K562 (cell line): ENCODE data around the gene DUSP10. TPM values are rescaled to one million over a fixed set of nuclear protein-coding genes. Genes with fewer than 3 reads are reported as not detected.

Experiments used
- ARID1B ChIP-seq: fragments of 450-650 bp; IDR thresholded peaks from 2 replicates; pipeline ENCODE4 v1.6.1; 2016; ENCODE audit warnings: antibody characterized with exemption, mild to moderate bottlenecking, inconsistent platforms
- ARID3A ChIP-seq: IDR thresholded peaks from 2 replicates; pipeline ENCODE4 v1.6.1; 2012; ENCODE audit warnings: low read depth, low read length, improper control_type of control experiment, borderline replicate concordance
- BACH1 ChIP-seq: fragments of 200-800 bp; sonication (Bioruptor generic); IDR thresholded peaks from 2 replicates; pipeline ENCODE4 v1.6.1; 2016; ENCODE audit warnings: missing genetic modification characterization, missing compliant biosample characterization
- CTBP1 ChIP-seq: fragments of 450-650 bp; IDR thresholded peaks from 2 replicates; pipeline ENCODE4 v1.6.1; 2016; ENCODE audit warnings: borderline replicate concordance
- ELK1 ChIP-seq: sonication (generic); formaldehyde crosslinking; IDR thresholded peaks from 2 replicates; pipeline ENCODE4 v1.8.1; 2022; ENCODE audit warnings: missing genetic modification reagents
- ETV5 ChIP-seq: sonication (generic); formaldehyde crosslinking; IDR thresholded peaks from 2 replicates; pipeline ENCODE4 v1.4.0; 2020; ENCODE audit warnings: low read depth, mild to moderate bottlenecking, missing genetic modification reagents
- GABPA ChIP-seq: fragments of 200-800 bp; sonication (Bioruptor generic); conservative IDR thresholded peaks from 2 replicates; pipeline ENCODE4 v1.6.1; 2016; ENCODE audit warnings: low read depth, missing genetic modification characterization, missing compliant biosample characterization
- GABPB1 ChIP-seq: sonication (generic); formaldehyde crosslinking; IDR thresholded peaks from 2 replicates; pipeline ENCODE4 v1.8.0; 2022; ENCODE audit warnings: mild to moderate bottlenecking, missing genetic modification reagents
- GTF2E2 ChIP-seq: fragments of 200-800 bp; sonication (Bioruptor generic); IDR thresholded peaks from 2 replicates; pipeline ENCODE4 v1.6.1; 2016; ENCODE audit warnings: missing genetic modification characterization, missing compliant biosample characterization
- JUND ChIP-seq, 2 experiments: IDR thresholded peaks; 2 replicates in 1 of 2; 3 replicates in 1 of 2; pipeline ENCODE4 v1.6.1; 2011; ENCODE audit warnings: borderline replicate concordance in 2 of 2, low read depth in 2 of 2, low read length in 2 of 2, improper control_type of control experiment in 1 of 2, missing biosample characterization in 1 of 2, missing genetic modification characterization in 1 of 2, missing genetic modification reagents in 1 of 2
- KAT7 ChIP-seq: sonication (generic); formaldehyde crosslinking; IDR thresholded peaks from 2 replicates; pipeline ENCODE4 v1.8.0; 2022; ENCODE audit warnings: missing genetic modification reagents, mild to moderate bottlenecking, borderline replicate concordance
- L3MBTL2 ChIP-seq: fragments of 450-650 bp; IDR thresholded peaks from 2 replicates; pipeline ENCODE4 v1.6.1; 2016; ENCODE audit warnings: mild to moderate bottlenecking, moderate library complexity
- MAZ ChIP-seq, 2 experiments: fragments of 450-650 bp in 1 of 2; sonication (generic) in 1 of 2; formaldehyde crosslinking; IDR thresholded peaks in 1 of 2; conservative IDR thresholded peaks in 1 of 2; 2 replicates each; pipeline versions ENCODE4 v1.4.0 to v1.5.0; 2020; ENCODE audit warnings: mild to moderate bottlenecking in 1 of 2, missing genetic modification reagents in 1 of 2
- MTA2 ChIP-seq: fragments of 450-650 bp; IDR thresholded peaks from 2 replicates; pipeline ENCODE4 v1.6.1; 2016; ENCODE audit warnings: low read depth
- MYC ChIP-seq, 2 experiments: fragments of 250-450 bp in 1 of 2; sonication (Bioruptor Pico) in 1 of 2; IDR thresholded peaks; 2 replicates each; pipeline versions ENCODE4 v1.5.1 to v1.6.1; 2012 to 2021; ENCODE audit warnings: low read depth in 2 of 2, borderline replicate concordance in 1 of 2, improper control_type of control experiment in 1 of 2, low read length in 1 of 2, mild to moderate bottlenecking in 1 of 2, moderate library complexity in 1 of 2
- NCOR1 ChIP-seq: fragments of 450-650 bp; IDR thresholded peaks from 2 replicates; pipeline ENCODE4 v1.6.1; 2016; ENCODE audit warnings: mild to moderate bottlenecking, moderate library complexity
- NFRKB ChIP-seq: fragments of 450-650 bp; IDR thresholded peaks from 2 replicates; pipeline ENCODE4 v1.6.1; 2016; ENCODE audit warnings: low read depth
- PTRF ChIP-seq: fragments of 450-650 bp; IDR thresholded peaks from 2 replicates; pipeline ENCODE4 v1.6.1; 2016; ENCODE audit warnings: mild to moderate bottlenecking, missing genetic modification characterization, missing compliant biosample characterization
- UBTF ChIP-seq, 2 experiments: IDR thresholded peaks; 2 replicates each; pipeline ENCODE4 v1.6.1; 2012; ENCODE audit warnings: improper control_type of control experiment in 2 of 2, low read depth in 2 of 2, low read length in 2 of 2, borderline replicate concordance in 1 of 2
- XRCC4 ChIP-seq: IDR thresholded peaks from one replicate; pipeline ENCODE4 v1.6.1; 2011; ENCODE audit not compliant: insufficient read depth, insufficient read length; ENCODE audit errors: extremely low read depth
- ZBTB7A ChIP-seq: IDR thresholded peaks from 2 replicates; pipeline ENCODE4 v1.6.1; 2011; ENCODE audit warnings: low read depth, mild to moderate bottlenecking, low read length, moderate library complexity, borderline replicate concordance; ENCODE audit not compliant: control insufficient read depth
- polyA plus RNA-seq, 8 experiments: library from polyadenylated mRNA; depleted of rRNA in 4 of 8; stranded (reverse) in 5 of 8; unstranded in 3 of 8; fragments of >200 nt; fragmentation: Nextera tagmentation in 2 of 8; fragmentation: Illumina TruSeq in 1 of 8; extraction: Ambion mirVana in 2 of 8; extraction: Trizol in 1 of 8; gene quantifications; 2 replicates each; pipeline versions ENCODE4 v1.2.1 to v1.2.3, GENCODE V29; 2011 to 2014; ENCODE audit warnings: inconsistent platforms in 1 of 8, missing spikeins in 1 of 8
- total RNA-seq, 7 experiments: library from RNA; depleted of rRNA in 6 of 7; stranded (reverse); fragments of >200 nt in 6 of 7; fragmentation: Illumina TruSeq in 2 of 7; extraction: Trizol in 2 of 7; gene quantifications; 2 replicates each; pipeline versions ENCODE4 v1.2.1 to v1.2.3, GENCODE V29; 2011 to 2021; ENCODE audit warnings: low replicate concordance in 1 of 7

The DUSP10 gene
- total and polyA plus RNA-seq, 9 of the 15 experiments (the other 6 are each of a cell fraction or from before 2014, with no cell fraction given), result 1.7 to 8.3 (median 6.1) TPM

- TF ChIP-seq L3MBTL2, result peak; percentile 25; the same call in 1 of the 2 replicates
- peak; percentile 46 for TF ChIP-seq GABPA (tag)
- TF ChIP-seq JUND (IDR thresholded peaks at IDR 0.05; ENCODE audit: borderline replicate concordance, low read depth, low read length), result peak; percentile 56; the same call in 1 of the 2 replicates
- TF ChIP-seq JUND (tag; IDR thresholded peaks at IDR 0.05; ENCODE audit: borderline replicate concordance, low read depth, low read length), result peak; percentile 68; the same call in 2 of the 3 replicates
- peak; percentile 64 for TF ChIP-seq MTA2
- peak; percentile 44; the same call in 1 of the 2 replicates for TF ChIP-seq CTBP1
- TF ChIP-seq XRCC4, result no peak
- TF ChIP-seq UBTF (IDR thresholded peaks at IDR 0.05; ENCODE audit: borderline replicate concordance in 1 of 2, low read depth in 2 of 2, low read length in 2 of 2), result 0 out of 4 replicates have a peak, but pooled peaks of 1 of the 2 experiments have one; percentile 45
- no peak for TF ChIP-seq GTF2E2 (tag)
- TF ChIP-seq NCOR1, result peak; percentile 80
- TF ChIP-seq GABPB1 (CRISPR knock-in tag), result peak; percentile 40; the same call in 1 of the 2 replicates
- peak; percentile 70; the same call in 1 of the 2 replicates for TF ChIP-seq ARID3A
- no peak for TF ChIP-seq ELK1 (CRISPR knock-in tag)
- no peak; the same call in 1 of the 2 replicates for TF ChIP-seq NFRKB
- no peak for TF ChIP-seq PTRF (tag)
- peak in 1 of 2 experiments; percentile 58; a peak in 3 of 4 replicates for TF ChIP-seq MAZ (CRISPR knock-in tag; conservative IDR thresholded peaks at IDR 0.05 in 1 of 2, IDR thresholded peaks at IDR 0.05 in 1 of 2)
- TF ChIP-seq KAT7 (CRISPR knock-in tag), result no peak
- peak; percentile 84 for TF ChIP-seq ARID1B
- peak; percentile 38 for TF ChIP-seq MYC (IDR thresholded peaks at IDR 0.05; ENCODE audit: low read depth, low read length)
- no peak for TF ChIP-seq MYC (CRISPR knock-in tag; IDR thresholded peaks at IDR 0.05; ENCODE audit: borderline replicate concordance, low read depth)
- TF ChIP-seq ZBTB7A, result no peak
- peak; percentile 34; the same call in 1 of the 2 replicates for TF ChIP-seq ETV5 (CRISPR knock-in tag)
- peak; percentile 60; the same call in 1 of the 2 replicates for TF ChIP-seq BACH1 (tag)
Observed at GRCh38 chr1:221716713-221717484, 25.0 kb downstream of the DUSP10 start (continued).
